PFSK-1 (cell line): ENCODE results near the gene ADGRF1.

Experiments used
- FOXP2 ChIP-seq: optimal IDR thresholded peaks from 2 replicates; pipeline ENCODE3; 2011; ENCODE audit warnings: borderline replicate concordance, control low read depth, inconsistent platforms; ENCODE audit not compliant: insufficient read depth; ENCODE audit errors: extremely low read length, extremely low read depth
- POLR2AphosphoS5 ChIP-seq: IDR thresholded peaks from 2 replicates; pipeline ENCODE4 v1.6.1; 2012; ENCODE audit warnings: low read depth, mild to moderate bottlenecking, control low read depth, low read length, moderate library complexity
- SIN3A ChIP-seq: IDR thresholded peaks from 2 replicates; pipeline ENCODE4 v1.6.1; 2012; ENCODE audit warnings: mild to moderate bottlenecking, low read length, moderate library complexity, borderline replicate concordance; ENCODE audit not compliant: insufficient read depth
- TAF1 ChIP-seq: IDR thresholded peaks from 2 replicates; pipeline ENCODE4 v1.6.1; 2012; ENCODE audit warnings: low read length, control low read depth, borderline replicate concordance; ENCODE audit not compliant: insufficient read depth
- TF ChIP-seq, protein P1 (sequence below), 2 experiments: IDR thresholded peaks; 2 replicates each; pipeline versions ENCODE4 v1.6.1 to v1.8.0; 2011 to 2012; ENCODE audit warnings: low read depth in 2 of 2, low read length in 2 of 2, control low read depth in 1 of 2, inconsistent platforms in 1 of 2, mild to moderate bottlenecking in 1 of 2, moderate library complexity in 1 of 2; ENCODE audit not compliant: insufficient read depth in 1 of 2

The ADGRF1 gene

GRCh38 chr6:46961711-46962110, 80.4 kb downstream of the ADGRF1 start:
- no peak for TF ChIP-seq FOXP2
- TF ChIP-seq, protein P1, sequence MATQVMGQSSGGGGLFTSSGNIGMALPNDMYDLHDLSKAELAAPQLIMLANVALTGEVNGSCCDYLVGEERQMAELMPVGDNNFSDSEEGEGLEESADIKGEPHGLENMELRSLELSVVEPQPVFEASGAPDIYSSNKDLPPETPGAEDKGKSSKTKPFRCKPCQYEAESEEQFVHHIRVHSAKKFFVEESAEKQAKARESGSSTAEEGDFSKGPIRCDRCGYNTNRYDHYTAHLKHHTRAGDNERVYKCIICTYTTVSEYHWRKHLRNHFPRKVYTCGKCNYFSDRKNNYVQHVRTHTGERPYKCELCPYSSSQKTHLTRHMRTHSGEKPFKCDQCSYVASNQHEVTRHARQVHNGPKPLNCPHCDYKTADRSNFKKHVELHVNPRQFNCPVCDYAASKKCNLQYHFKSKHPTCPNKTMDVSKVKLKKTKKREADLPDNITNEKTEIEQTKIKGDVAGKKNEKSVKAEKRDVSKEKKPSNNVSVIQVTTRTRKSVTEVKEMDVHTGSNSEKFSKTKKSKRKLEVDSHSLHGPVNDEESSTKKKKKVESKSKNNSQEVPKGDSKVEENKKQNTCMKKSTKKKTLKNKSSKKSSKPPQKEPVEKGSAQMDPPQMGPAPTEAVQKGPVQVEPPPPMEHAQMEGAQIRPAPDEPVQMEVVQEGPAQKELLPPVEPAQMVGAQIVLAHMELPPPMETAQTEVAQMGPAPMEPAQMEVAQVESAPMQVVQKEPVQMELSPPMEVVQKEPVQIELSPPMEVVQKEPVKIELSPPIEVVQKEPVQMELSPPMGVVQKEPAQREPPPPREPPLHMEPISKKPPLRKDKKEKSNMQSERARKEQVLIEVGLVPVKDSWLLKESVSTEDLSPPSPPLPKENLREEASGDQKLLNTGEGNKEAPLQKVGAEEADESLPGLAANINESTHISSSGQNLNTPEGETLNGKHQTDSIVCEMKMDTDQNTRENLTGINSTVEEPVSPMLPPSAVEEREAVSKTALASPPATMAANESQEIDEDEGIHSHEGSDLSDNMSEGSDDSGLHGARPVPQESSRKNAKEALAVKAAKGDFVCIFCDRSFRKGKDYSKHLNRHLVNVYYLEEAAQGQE (IDR thresholded peaks at IDR 0.05; ENCODE audit: insufficient read depth in 1 of 2, low read depth in 2 of 2, low read length in 2 of 2), result no peak
- TF ChIP-seq TAF1, result no peak
- no peak for TF ChIP-seq SIN3A
- no peak for TF ChIP-seq POLR2AphosphoS5

GRCh38 chr6:46961232-46961631, 80.9 kb downstream of the ADGRF1 start:
- no peak for TF ChIP-seq TAF1
- no peak for TF ChIP-seq POLR2AphosphoS5
- no peak for TF ChIP-seq FOXP2
- TF ChIP-seq SIN3A, result no peak

GRCh38 chr6:46959419-46959818, 82.7 kb downstream of the ADGRF1 start:
- TF ChIP-seq, protein P1 (IDR thresholded peaks at IDR 0.05; ENCODE audit: insufficient read depth in 1 of 2, low read depth in 2 of 2, low read length in 2 of 2), result no peak
- TF ChIP-seq FOXP2 (no peak), TAF1 (no peak), SIN3A (no peak), POLR2AphosphoS5 (no peak)

DNA sequence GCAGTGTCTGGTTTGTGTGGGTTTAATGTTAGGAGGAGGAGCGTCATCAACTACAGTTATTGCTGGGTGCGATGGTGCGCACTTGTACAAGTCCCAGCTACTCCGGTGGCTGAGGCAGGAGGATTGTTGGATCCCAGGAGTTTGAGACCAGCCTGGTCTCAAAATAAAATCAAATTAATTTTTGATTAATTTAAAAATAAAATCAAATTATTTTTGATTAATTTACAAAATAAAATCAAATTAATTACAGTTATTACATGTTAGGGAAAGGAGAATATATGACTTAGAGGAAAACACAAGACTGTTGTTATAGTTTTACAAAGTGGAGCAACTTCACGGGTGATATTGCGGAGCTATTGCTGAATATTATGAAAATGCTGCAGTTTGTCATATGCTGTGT, 85.7 kb downstream of the ADGRF1 start:
- TF ChIP-seq SIN3A (no peak), FOXP2 (no peak), POLR2AphosphoS5 (no peak), TAF1 (no peak)
- TF ChIP-seq, protein P1 (IDR thresholded peaks at IDR 0.05; ENCODE audit: insufficient read depth in 1 of 2, low read depth in 2 of 2, low read length in 2 of 2), result no peak

- TF ChIP-seq, protein P1 (IDR thresholded peaks at IDR 0.05; ENCODE audit: insufficient read depth in 1 of 2, low read depth in 2 of 2, low read length in 2 of 2), result no peak
- no peak for TF ChIP-seq TAF1
- no peak for TF ChIP-seq POLR2AphosphoS5
- TF ChIP-seq FOXP2, result no peak
- no peak for TF ChIP-seq SIN3A
Measured at GRCh38 chr6:46954837-46955451, 87.2 kb downstream of the ADGRF1 start.
